Left hindlimb (tissue), 1 donor: ENCODE measurements around the gene YY2.
"Not testable (repeated sequence)": the region's sequence is repeated elsewhere in the genome, so short reads cannot be mapped to it uniquely, and the experiment has no call there.

ENCODE experiments used
- DNase-seq: peaks from one replicate; pipeline ENCODE4 v3.0.0-alpha.2; 2018

The YY2 gene

DNA sequence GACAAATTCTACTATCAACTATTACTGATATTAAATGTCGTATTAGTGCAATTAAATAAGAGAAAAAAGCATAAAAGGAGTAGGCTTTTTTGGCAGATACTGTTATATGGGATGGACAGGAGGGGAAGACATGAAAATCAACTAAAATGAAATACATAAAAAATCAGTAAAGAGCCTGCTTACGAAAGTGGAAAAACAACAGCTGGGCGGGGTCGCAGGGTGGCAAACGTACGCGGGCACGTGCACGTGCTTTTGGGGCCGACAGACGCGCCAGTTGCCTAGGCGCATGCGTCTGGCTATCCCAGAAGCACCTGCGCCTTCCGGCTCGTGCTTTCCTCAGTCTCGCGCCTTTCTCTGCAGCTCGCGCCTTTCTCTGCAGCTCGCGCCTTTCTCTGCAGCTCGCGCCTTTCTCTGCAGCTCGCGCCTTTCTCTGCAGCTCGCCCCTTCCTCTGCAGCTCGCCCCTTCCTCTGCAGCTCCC is at the start of gene YY2:
Gene YY2 (plus strand): TSS at position 51 of the 479 bp plus-strand sequence. CDS start 498 bp downstream, outside the sequence.
- DNase-seq = no peak

GRCh38 chrX:21806691-21807090 is 49.1 kb upstream of the YY2 start:
- DNase-seq = no peak

GRCh38 chrX:21811832-21812231 is 44.0 kb upstream of the YY2 start:
- DNase-seq = no peak

GRCh38 chrX:21812628-21813027 is 43.2 kb upstream of the YY2 start:
- DNase-seq = no peak

GRCh38 chrX:21813612-21814368 is 42.0 kb upstream of the YY2 start:
- DNase-seq = no peak

GRCh38 chrX:21816136-21816535 is 39.7 kb upstream of the YY2 start:
- DNase-seq = no peak

DNA sequence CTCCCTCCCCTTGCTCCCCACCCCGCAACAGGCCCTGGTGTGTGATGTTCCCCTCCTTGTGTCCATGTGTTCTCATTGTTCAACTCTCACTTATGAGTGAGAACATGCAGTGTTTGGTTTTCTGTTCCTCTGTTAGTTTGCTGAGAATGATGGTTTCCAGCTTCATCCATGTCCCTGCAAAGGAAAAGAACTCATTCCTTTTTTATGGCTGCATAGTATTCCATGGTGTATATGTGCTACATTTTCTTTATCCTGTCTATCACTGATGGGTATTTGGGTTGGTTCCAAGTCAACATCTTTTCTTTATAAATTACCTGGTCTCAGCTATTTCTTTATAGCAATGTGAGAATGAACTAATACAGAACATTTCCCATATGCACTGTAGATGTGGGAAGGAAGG is 35.6 kb upstream of the YY2 start:
- DNase-seq = not testable (repeated sequence)

- no peak for DNase-seq
Observed at GRCh38 chrX:21821875-21822274, 33.9 kb upstream of the YY2 start.

- no peak for DNase-seq
Observed at GRCh38 chrX:21831496-21831895, 24.3 kb upstream of the YY2 start.

- DNase-seq = no peak
Observed at GRCh38 chrX:21837056-21837455, 18.7 kb upstream of the YY2 start.

DNA sequence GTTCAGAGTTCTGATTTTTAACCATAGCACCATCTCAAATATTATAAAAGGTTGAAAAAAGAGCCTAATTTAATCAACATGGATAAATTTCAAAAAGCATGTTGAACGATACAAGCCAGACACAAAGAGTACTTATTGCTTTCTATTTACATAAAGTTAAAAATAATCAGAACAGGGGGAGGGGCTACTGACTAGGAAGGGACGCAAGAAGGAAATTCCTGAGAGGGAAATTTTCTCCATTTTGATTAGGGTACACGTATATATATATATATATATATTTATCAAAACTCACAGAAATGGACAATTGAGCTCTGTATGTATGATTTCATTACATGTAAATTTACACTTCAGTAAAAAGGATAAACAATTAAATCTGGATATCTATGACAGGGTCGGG is 16.9 kb upstream of the YY2 start:
- no peak for DNase-seq

DNA sequence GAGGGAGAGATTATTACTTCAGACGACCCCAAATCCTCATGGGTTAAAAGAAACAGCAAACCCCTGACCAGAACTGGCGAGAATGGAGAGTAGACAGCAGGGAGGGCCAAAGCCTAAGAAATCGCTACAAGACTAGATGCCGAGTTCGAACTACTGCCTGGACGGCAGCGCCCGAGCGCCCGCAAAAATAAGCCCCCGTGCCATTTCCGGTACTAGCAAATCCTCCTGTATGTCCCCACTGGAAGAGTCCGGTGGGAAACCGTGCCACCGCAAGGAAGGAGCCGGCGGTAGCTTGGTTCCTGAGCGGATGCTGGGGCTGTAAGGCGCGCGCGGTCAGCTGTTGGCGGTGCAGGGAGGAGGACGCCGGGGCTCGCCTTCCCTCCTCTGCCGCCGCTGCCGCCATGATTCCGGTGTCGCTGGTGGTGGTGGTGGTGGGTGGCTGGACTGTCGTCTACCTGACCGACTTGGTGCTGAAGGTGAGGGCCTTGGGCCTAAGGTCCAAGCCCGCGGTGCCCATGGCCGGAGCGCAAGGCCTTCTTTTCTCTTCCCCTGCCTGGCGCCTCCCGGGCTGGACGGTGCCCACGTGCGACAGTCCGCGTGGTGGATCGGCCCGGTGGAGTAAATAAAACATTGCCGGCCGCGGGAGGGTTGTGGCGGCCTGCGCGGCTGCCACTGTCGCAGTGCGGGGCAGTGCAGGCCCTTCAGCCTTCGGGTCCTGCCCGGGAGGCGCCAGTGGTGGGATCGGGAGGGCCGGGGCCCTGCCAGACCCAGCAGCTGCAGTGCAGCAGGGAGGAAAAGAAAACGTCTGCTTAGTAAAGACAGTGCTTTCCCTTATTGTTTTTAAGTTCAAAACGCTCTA is 16.2 kb upstream of the YY2 start, which contains the start of gene MBTPS2:
Gene MBTPS2 (plus strand): TSS at position 284 of the 859 bp plus-strand sequence. CDS start 118 bp downstream, at position 402.
- DNase-seq = peak; percentile 90

DNA sequence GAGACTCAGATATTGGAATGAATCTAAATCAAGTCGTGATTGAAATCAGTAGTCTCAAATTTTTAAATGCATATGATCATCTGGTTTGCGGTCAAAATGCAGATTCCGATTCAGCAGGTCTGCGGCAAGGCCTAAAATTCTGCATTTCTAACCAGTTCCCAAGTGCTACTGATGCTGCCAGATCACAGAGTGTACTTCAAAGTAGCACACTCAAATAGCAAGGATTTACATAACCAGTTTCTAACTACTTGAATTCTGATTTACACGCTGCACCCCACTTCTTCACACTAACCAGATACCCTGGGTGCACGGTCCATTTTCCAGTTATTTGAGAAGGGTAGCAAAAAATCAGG is 15.6 kb upstream of the YY2 start:
- no peak for DNase-seq

GRCh38 chrX:21843179-21843578 is 12.6 kb upstream of the YY2 start:
- no peak for DNase-seq

- no peak for DNase-seq
Observed at GRCh38 chrX:21845096-21845495, 10.7 kb upstream of the YY2 start.

- no peak for DNase-seq
Observed at GRCh38 chrX:21847342-21847741, 8.4 kb upstream of the YY2 start.

DNA sequence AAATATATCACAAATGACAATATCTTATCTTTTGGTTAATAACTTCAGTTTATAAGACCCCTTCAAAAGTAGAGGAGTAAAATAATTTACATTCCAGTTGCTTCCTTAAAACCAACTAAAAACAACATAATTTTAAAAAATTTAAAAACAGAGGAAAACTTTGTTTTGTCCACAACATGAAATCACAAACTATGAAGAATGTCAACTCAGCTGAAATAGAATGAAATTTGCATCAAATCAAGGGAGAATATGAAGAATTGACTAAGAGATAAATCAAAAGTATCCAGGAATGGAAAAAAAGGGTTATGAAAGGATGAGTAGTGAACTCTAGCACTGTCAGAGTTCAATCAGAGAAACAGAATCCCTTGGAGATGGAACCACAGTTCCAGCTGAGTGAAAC is 2.2 kb upstream of the YY2 start:
- no peak for DNase-seq

- DNase-seq = no peak
Observed at GRCh38 chrX:21856504-21856903, 717 bp downstream of the YY2 start.

- no peak for DNase-seq
Observed at GRCh38 chrX:21863241-21863640, 7.5 kb downstream of the YY2 start.

DNA sequence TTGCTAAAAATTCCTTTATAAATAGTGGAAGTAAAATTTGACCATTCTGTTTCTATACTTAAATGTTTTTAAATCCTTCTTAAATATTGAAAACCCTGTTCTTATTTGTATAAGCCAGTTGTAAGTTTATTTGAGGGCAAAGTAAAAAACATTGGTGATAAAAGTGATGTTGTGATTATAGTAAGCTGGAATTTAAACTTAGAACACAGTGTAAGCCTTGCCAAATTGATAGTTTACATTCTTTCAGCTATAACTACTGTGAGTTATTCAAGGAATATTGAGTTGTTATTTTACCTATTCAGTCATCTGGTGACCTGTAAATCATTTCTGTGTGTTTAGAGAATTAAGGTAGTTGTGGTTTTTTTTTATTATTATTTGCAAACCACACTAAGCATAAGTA is 9.6 kb downstream of the YY2 start:
- no peak for DNase-seq

GRCh38 chrX:21870494-21870893 is 14.7 kb downstream of the YY2 start:
- DNase-seq = no peak

DNA sequence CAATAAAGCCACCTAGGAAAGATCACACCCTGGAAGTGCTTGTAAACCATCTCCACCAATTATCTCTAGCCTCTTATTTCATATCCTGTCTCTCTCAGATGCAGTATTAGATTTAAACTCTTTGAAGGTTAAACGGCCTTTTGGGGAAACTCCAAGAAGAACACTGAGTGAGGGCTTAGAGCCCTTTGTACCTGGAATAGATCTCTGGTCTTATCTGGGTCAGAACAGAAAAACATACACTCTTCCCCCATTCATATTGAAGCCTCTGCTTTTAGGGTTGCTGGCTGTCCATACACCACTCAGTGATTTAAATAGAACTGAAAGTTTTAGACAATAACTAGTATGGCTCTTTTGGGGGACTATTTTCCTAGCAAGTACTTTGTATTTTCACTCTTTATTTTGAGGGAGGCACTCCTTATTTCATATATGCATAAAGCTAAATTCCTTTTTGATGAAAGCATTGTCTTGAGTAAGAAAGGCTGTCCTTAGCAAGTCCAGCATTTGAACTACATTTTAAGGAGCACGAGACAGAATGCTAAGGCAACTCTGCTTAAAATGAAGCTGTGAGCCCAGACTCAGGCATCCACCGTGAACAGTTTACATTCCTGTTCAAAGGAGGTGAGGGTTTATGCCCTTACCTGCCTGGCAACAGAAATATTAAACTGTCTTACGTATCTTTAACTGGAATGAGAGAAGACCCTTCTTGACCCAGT is 17.4 kb downstream of the YY2 start:
- no peak for DNase-seq

- not testable (repeated sequence) for DNase-seq
Observed at GRCh38 chrX:21874182-21874581, 18.4 kb downstream of the YY2 start.
